ENCODE measurements around the gene UBB. TPM values are rescaled to one million over a fixed set of nuclear protein-coding genes. Genes with fewer than 3 reads are reported as not detected.
"Not testable (repeated sequence)": the region's sequence is repeated elsewhere in the genome, so short reads cannot be mapped to it uniquely, and the experiment has no call there.

UBB gene
- total RNA-seq, 4 donors from 2014 or later: 574 to 927 (median 633) TPM

DNA sequence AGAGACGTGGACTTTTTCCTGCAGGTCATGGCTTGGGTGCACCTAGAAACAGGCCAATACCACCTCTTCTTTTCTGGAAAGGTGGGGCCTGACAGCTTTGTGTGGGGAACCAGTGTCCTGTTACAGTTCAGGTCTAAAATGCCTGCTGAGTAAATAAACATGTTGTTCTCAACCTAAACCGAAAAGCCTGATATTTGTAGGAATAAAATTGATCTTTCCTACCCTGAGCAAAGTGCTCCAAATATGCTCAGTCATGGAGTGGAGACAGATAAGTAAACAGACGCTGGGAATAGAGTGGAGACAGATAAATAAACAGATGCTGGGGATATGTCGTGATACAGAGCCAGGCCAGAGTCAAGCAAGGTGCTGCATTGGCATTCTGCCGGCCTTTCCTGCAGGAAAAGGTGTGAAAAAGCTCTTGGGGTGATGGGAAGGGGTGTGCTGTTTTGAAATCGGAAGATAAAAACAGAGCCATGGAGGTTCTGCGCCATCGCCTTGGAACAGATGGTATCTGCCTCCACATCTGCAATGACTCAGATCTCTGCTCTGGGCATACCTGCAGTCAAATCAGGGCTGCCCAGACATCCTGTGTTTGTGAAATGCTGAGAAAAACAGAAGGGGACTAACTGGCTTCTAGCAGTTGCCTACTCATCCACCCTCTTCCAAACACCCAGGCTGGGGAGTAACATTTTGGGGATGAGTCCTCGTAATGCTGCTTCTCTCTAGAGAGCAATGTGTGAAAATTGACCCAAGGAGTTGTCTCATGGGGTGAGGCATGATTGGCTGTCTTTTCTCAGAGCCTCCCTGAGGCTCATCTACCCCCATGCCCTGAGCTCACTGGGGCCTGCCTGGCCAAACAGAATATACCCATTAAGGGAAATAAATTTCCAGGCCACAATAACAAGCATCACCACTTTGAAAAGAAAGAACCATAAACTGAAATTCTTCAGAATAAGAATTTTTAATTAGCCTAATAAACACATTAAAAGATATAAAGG lies 17.7 kb downstream of the UBB start:
- TF ChIP-seq POLR2A (IDR thresholded peaks at IDR 0.05): no peak
- TF ChIP-seq, protein P1, sequence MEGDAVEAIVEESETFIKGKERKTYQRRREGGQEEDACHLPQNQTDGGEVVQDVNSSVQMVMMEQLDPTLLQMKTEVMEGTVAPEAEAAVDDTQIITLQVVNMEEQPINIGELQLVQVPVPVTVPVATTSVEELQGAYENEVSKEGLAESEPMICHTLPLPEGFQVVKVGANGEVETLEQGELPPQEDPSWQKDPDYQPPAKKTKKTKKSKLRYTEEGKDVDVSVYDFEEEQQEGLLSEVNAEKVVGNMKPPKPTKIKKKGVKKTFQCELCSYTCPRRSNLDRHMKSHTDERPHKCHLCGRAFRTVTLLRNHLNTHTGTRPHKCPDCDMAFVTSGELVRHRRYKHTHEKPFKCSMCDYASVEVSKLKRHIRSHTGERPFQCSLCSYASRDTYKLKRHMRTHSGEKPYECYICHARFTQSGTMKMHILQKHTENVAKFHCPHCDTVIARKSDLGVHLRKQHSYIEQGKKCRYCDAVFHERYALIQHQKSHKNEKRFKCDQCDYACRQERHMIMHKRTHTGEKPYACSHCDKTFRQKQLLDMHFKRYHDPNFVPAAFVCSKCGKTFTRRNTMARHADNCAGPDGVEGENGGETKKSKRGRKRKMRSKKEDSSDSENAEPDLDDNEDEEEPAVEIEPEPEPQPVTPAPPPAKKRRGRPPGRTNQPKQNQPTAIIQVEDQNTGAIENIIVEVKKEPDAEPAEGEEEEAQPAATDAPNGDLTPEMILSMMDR (IDR thresholded peaks at IDR 0.05): no peak
- H3K4me1 ChIP-seq: peaks cover 0 to 7% (median 0%) of the 10 kb centered on the region in 4 donors
- H3K27me3 ChIP-seq: no peaks in the 10 kb centered on the region
- H3K4me3 ChIP-seq: no peak overlapping the region
- DNase-seq: peak in 1 of 3 donors; percentile 43
- H3K27ac ChIP-seq: peak overlapping the region in 1 of 4 donors; percentile 42
- H3K36me3 ChIP-seq: no peaks in the 10 kb centered on the region
- H3K9me3 ChIP-seq: no peaks in the 10 kb centered on the region

DNA sequence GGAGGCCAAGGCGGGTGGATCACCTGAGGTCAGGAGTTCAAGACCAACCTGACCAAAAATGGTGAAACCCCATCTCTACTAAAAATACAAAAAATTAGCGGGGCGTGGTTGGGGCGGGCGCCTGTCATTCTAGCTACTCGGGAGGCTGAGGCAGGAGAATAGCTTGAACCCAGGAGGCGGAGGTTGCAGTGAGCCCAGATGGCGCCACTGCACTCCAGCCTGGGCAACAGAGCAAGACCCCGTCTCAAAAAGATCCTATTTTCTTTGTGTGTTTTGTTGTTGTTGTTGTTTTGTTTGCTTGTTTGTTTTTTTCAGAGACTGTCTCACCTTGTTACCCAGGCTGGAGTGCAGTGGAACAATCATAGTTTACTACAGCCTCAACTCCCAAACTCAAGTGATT lies 23.0 kb downstream of the UBB start:
- not testable (repeated sequence) for H3K4me3 ChIP-seq, H3K27ac ChIP-seq, H3K36me3 ChIP-seq, H3K27me3 ChIP-seq, H3K9me3 ChIP-seq, DNase-seq
- H3K4me1 ChIP-seq: peaks cover 0 to 12% (median 6%) of the 10 kb centered on the region in 4 donors

DNA sequence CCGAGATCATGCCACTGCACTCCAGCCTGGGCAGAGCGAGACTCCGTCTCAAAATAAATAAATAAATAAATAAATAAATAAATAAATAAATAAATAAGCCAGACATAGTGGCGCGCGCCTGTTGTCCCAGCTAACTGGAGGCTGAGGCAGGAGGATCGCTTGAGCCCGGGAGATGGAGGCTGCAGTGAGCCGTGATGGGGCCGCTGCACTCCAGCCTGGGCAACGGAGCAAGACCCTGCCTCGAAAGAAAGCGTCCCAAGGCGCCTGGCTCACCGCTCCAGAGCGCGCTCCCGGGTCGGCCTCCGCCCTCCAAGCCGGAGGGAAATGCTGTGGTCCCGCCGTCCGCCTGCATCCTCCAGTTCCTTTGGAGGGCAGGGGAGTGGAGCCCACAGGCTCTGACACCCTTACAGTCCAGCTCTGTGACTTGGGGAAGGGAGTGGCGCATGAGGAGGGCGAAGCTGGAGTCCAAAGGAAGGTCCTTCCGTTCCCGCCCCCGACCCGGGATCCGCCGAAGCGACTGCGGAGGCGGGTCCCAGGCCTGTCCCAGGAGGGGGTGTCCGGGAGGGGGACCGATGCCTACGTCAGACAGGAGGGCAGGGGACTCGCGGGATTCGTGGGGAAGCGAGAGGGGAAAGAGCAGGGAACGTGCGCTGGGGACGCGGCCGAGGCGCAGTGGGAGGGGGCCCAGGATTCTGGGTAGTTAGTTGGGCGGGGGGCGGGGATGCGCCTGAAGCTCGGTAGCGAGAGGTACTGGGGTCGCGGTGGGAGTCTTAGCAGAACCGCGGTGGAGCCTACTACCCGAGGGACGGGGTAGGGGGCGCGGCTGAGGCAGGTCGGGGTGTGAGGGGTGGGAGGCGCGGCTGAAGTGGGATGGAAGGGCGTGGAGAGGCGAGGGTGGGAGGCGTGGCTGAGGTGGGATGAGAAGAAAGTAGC lies 26.1 kb downstream of the UBB start:
- TF ChIP-seq, protein P1 (IDR thresholded peaks at IDR 0.05): no peak
- TF ChIP-seq POLR2A (IDR thresholded peaks at IDR 0.05): no peak
- DNase-seq: no peak
- H3K4me1 ChIP-seq: peaks cover 0 to 12% (median 5%) of the 10 kb centered on the region in 4 donors
- peak overlapping the region; percentile 26 to 73 (median 58) for H3K27ac ChIP-seq
- H3K27me3 ChIP-seq: no peaks in the 10 kb centered on the region
- no peaks in the 10 kb centered on the region for H3K36me3 ChIP-seq
- H3K9me3 ChIP-seq: no peaks in the 10 kb centered on the region
- H3K4me3 ChIP-seq: peak overlapping the region; percentile 10 to 51 (median 48)

DNA sequence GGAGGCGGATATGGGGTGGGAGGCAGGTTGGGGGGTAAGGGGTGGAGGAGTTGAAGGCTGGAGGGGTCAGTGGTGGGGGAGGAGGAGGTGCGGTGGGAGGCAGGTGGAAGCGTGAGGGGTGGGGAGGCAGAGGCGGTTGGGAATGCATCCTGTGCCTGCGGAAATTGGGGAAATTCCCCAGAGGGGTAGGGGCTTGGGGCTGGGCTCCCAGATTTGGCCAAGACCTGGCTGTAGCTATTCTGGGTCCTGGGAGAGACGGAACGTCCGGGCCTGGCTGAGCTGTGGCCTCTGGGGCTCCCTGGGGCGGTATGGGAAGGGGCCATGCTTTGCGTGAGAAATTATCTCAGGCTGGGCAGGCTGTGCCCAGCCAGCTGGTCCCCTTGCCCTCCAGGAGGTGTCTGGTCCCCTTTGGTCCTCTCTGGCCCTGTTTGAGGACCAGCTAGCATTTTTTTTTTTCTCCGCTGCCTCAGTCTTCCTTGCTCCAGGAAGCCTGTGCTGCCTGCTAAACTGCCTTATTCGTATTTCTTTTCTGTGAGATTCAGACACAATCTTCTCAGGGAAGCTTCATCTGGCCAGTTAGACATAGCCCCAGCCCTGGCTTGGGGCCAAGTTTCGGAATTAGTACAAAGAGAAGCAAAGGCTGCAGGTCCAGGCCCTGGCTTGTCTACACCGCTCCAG lies 27.2 kb downstream of the UBB start:
- H3K27me3 ChIP-seq: no peaks in the 10 kb centered on the region
- peak overlapping the region; percentile 26 to 73 (median 68) for H3K27ac ChIP-seq
- peak in 2 of 3 donors; percentile 79 to 87 for DNase-seq
- H3K4me1 ChIP-seq: peaks cover 0 to 12% (median 5%) of the 10 kb centered on the region in 4 donors
- H3K9me3 ChIP-seq: no peaks in the 10 kb centered on the region
- no peaks in the 10 kb centered on the region for H3K36me3 ChIP-seq
- no peak for TF ChIP-seq POLR2A (IDR thresholded peaks at IDR 0.05)
- TF ChIP-seq, protein P1 (IDR thresholded peaks at IDR 0.05): no peak
- peak overlapping the region in 2 of 4 donors; percentile 20 to 46 for H3K4me3 ChIP-seq

DNA sequence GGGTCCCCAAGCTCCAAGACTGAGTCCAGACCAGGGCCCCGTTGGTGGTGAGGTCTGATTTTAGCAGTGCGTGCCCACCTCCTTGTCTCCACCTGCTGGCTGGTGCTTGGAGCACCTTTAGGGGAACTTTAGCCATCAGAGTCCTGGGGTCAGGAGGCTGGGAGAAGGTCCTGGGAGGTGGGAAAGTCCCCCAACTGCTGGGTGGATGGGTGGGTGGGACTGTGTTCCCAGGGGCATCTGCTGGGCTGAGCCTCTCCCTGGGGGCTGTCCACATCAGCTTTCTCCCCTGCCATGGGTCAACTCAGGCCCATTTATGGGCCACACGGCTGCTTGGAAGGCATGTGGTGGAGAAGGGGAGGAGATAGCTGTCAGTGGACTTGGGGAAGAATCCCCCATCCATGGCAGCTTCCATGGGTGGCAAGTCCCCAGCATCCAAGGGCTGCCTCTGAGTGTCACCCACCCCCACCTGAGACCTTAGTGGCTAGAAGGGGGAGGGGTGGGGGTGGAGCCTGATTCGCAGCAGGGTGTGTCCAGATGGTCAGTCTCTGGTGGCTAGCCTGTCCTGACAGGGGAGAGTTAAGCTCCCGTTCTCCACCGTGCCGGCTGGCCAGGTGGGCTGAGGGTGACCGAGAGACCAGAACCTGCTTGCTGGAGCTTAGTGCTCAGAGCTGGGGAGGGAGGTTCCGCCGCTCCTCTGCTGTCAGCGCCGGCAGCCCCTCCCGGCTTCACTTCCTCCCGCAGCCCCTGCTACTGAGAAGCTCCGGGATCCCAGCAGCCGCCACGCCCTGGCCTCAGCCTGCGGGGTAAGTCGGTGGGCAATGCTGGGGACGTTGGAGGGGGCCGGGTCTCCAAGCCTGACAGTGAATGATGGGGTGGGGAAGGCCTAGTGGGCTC lies 34.4 kb downstream of the UBB start, which contains the start of gene TRPV2:
TRPV2 (plus strand) TSS at position 541 of the 894 bp plus-strand sequence. CDS start 2,098 bp downstream, outside the sequence.
- Histone ChIP-seq H3K27ac (peak within 1 kb of the TSS; percentile 86 to 94 (median 88)), H3K9me3 (no peaks in the 10 kb centered on the region), H3K4me1 (peaks cover 0 to 40% (median 12%) of the 10 kb centered on the region in 4 donors), H3K27me3 (no peaks in the 10 kb centered on the region), H3K4me3 (peak within 1 kb of the TSS; percentile 55 to 65 (median 60)), H3K36me3 (no peaks in the 10 kb centered on the region)
- DNase-seq: peak in 2 of 3 donors; percentile 74 to 80
- TF ChIP-seq, protein P1 (IDR thresholded peaks at IDR 0.05): peak; percentile 19 to 65 (median 47)
- no peak for TF ChIP-seq POLR2A (IDR thresholded peaks at IDR 0.05)
